AG04449 (cell line): ENCODE results near the gene RPL7A.

ENCODE experiments used
- CTCF ChIA-PET: fragments of 350-600 bp; formaldehyde crosslinking; extraction: SDS; loops from one replicate; lab custom pipeline; 2021; ENCODE audit warnings: antibody characterized with exemption; lab: Yijun Ruan, JAX
- POLR2A ChIA-PET: fragments of 400-600, 350-600 bp; formaldehyde crosslinking; extraction: SDS; loops from one replicate; lab custom pipeline; 2020; ENCODE audit warnings: antibody characterized with exemption, inconsistent platforms; lab: Yijun Ruan, JAX
- DNase-seq: peaks from one replicate; pipeline ENCODE4 v3.0.0-alpha.2; 2010; ENCODE audit warnings: low read depth, low spot score
- H3K4me3 ChIP-seq: 2 replicates; pipeline ENCODE4 v1.5.1; 2011; ENCODE audit warnings: low read depth, mild to moderate bottlenecking, control low read depth, low read length
- TF ChIP-seq, protein P1 (sequence below): IDR thresholded peaks from one replicate; pipeline ENCODE4 v1.5.1; 2011; ENCODE audit warnings: mild to moderate bottlenecking, moderate library complexity, low read length, control low read depth, inconsistent platforms; ENCODE audit not compliant: insufficient read depth; ENCODE audit errors: missing control alignments

The RPL7A gene

DNA sequence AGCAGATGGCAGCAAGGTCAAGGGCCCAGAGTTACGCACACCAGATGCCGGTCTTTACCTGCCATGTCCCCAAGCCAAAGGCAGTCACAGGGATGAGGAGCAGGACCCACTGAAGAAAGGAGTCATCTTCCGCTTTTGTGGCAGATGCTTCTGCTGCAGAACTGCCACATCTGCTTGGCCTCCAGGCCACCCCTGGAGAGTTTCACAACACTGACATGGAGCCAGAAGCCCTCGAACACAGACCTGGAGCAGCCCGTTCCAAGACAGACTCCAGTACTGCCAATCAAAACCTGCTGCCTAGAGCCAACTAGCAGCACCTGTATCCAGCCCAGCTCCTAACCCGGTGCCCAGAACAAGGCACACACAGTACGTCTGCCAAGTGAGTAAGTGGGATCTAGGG lies 6.7 kb downstream of the RPL7A start:
- DNase-seq, result no peak

DNA sequence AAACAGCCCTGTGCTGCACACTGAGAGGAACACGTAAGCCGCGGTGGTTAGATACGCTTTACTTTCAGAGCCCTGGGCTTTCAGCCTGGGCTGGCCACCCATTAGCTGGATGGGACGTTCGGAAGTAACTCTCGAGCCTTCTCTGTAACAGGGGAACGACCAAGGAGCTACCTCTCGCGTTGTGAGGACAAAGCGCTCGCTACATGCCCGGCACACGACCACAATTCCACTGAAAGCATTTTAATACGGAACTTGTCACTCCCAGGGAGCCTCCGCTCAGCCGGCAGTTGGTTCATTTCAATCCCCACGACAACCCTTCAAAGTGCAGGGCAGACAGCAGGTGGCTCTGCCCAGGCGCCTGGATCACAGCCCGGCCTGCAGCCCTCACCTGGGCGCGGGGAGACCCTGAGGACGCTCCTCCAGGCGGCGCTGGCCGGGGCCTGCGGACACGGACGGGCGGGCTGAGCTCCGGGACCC lies 7.9 kb downstream of the RPL7A start:
- peak overlapping the region; percentile 84 for H3K4me3 ChIP-seq
- POLR2A ChIA-PET, result interaction anchor here (0.9 to 3.3 kb wide), 4 partner anchors 8 to 17 kb away, joined by 3 to 18 read pairs (median 8); partner anchors contain the start of genes MED22 and RPL7A
- DNase-seq, result no peak
- CTCF ChIA-PET, result interaction anchor here (1.1 to 2.8 kb wide), 5 partner anchors 10 to 170 kb away, joined by 3 to 11 read pairs (median 5); no protein-coding TSS in a partner anchor
- TF ChIP-seq, protein P1, sequence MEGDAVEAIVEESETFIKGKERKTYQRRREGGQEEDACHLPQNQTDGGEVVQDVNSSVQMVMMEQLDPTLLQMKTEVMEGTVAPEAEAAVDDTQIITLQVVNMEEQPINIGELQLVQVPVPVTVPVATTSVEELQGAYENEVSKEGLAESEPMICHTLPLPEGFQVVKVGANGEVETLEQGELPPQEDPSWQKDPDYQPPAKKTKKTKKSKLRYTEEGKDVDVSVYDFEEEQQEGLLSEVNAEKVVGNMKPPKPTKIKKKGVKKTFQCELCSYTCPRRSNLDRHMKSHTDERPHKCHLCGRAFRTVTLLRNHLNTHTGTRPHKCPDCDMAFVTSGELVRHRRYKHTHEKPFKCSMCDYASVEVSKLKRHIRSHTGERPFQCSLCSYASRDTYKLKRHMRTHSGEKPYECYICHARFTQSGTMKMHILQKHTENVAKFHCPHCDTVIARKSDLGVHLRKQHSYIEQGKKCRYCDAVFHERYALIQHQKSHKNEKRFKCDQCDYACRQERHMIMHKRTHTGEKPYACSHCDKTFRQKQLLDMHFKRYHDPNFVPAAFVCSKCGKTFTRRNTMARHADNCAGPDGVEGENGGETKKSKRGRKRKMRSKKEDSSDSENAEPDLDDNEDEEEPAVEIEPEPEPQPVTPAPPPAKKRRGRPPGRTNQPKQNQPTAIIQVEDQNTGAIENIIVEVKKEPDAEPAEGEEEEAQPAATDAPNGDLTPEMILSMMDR, result peak; percentile 6

More for the DNA sequence above, 6.7 kb downstream of the RPL7A start:
- ChIA-PET POLR2A (interaction anchor here (1.6 to 3.3 kb wide), 2 partner anchors 18 to 132 kb away, joined by 3 to 18 read pairs; no protein-coding TSS in a partner anchor), CTCF (interaction anchor here (1.0 to 2.5 kb wide), 2 partner anchors 11 to 13 kb away, joined by 3 to 11 read pairs; no protein-coding TSS in a partner anchor)
- TF ChIP-seq, protein P1, result no peak
- peak overlapping the region; percentile 18 for H3K4me3 ChIP-seq

DNA sequence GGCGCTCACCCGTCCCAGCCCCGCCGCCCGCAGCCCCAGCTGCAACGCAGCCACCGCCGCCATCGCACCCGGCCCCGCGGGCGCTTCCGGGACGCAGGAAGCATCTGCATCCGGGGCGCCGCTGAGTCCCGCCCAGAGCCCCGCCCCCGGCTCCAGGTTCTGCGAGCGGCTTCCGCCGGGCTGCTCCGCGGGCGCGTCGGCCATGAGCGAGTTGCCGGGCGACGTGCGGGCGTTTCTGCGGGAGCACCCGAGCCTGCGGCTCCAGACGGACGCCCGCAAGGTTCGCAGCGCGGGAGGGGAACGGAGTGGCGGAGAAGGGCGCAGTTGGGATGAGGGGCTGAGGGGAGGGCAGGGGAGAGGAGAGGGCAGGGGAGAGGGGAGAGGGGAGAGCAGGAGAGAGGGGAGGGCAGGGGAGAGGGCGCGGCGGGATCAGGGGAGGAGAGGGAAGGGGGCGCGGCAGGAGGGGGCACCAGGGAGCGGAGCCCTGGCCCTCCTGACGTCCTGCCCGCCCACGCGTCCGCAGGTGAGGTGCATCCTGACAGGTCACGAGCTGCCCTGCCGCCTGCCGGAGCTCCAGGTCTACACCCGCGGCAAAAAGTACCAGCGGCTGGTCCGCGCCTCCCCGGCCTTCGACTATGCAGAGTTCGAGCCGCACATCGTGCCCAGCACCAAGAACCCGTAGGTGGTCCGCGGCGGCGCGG lies 8.5 kb downstream of the RPL7A start, which contains the start of the genes SURF1 and SURF2:
SURF1 (minus strand) TSS at position 97 of the 701 bp plus-strand sequence; CDS start at position 63, 34 bp downstream.
SURF2 (plus strand) TSS at position 160 of the 701 bp plus-strand sequence; CDS start at position 203, 43 bp downstream.
- ChIA-PET POLR2A (interaction anchor here (0.6 to 3.3 kb wide), 6 partner anchors 8 to 344 kb away, joined by 3 to 18 read pairs (median 4); partner anchors contain the start of genes MED22 and RPL7A), CTCF (interaction anchor here (0.7 to 2.8 kb wide), 8 partner anchors 8 to 171 kb away, joined by 3 to 11 read pairs (median 6); partner anchors contain the start of genes MED22 and RPL7A)
- TF ChIP-seq, protein P1, result no peak
- peak within 1 kb of the TSS; percentile 84 for H3K4me3 ChIP-seq
- no peak for DNase-seq

DNA sequence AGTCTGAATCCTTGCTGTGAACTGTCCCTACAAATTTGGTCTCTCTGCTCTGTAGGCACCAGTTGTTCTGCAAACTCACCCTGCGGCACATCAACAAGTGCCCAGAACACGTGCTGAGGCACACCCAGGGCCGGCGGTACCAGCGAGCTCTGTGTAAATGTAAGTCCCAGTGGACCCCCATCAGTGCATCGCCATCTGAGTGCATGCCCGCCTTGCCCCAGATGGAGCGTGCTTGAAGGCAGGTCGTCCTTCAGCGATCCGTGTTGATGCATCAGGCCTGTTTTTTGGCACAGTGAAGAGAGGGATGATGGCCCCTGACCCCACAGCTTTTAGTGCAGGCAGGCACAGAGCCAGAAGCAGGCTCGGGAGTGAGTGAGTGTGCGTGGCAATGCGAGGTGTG lies 9.6 kb downstream of the RPL7A start:
- TF ChIP-seq, protein P1, result no peak
- peak overlapping the region; percentile 84 for H3K4me3 ChIP-seq
- no peak for DNase-seq
- ChIA-PET POLR2A (interaction anchor here (1.0 to 3.3 kb wide), 2 partner anchors 10 to 15 kb away, joined by 3 to 18 read pairs; partner anchors contain the start of genes MED22 and RPL7A), CTCF (interaction anchor here (1.0 to 2.8 kb wide), 4 partner anchors 9 to 129 kb away, joined by 5 to 8 read pairs (median 6); partner anchors contain the start of genes MED22 and RPL7A)

DNA sequence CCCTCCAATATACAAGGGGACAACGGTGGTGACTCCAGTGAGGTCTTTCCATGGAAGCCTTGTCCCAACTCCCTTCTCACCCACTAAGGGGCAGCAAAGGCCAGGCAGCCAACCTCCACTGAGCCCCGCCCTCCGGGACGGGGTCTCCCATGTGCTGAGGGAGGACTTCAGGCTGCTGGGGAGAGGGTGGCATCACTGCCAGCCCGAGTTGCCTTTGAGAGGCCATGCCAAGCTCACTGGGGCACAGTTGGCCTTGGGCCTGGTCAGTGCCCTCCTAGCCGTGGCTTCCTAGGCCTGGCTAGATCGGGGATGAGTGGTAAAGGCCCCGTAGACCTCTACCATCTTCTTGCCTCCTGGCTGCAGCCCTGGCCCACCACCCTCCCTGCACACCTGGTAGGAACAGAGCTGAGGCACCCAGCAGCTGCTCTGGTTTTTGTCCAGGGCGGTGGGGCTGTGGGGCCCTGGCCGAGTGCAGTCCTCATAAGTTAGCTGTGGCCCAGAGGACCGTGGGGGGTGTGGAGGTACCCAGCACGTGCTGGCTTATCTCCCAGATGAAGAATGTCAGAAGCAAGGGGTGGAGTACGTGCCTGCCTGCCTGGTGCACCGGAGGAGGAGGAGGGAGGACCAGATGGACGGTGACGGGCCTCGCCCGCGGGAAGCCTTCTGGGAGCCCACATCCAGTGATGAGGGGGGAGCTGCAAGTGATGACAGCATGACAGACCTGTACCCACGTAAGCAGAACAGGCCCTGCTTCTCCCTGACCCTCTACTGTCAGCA lies 11.6 kb downstream of the RPL7A start:
- H3K4me3 ChIP-seq, result no peak overlapping the region
- ChIA-PET CTCF (interaction anchor here (1.0 to 2.5 kb wide), 3 partner anchors 9 to 16 kb away, joined by 3 to 14 read pairs (median 3); no protein-coding TSS in a partner anchor), POLR2A (interaction anchor here (0.9 to 2.1 kb wide), 4 partner anchors 8 to 13 kb away, joined by 3 to 8 read pairs (median 4); partner anchors contain the start of genes MED22 and RPL7A)
- TF ChIP-seq, protein P1, result peak; percentile 41
- no peak for DNase-seq
